ENCODE measurements around the gene NLRC5.

NLRC5 gene

DNA sequence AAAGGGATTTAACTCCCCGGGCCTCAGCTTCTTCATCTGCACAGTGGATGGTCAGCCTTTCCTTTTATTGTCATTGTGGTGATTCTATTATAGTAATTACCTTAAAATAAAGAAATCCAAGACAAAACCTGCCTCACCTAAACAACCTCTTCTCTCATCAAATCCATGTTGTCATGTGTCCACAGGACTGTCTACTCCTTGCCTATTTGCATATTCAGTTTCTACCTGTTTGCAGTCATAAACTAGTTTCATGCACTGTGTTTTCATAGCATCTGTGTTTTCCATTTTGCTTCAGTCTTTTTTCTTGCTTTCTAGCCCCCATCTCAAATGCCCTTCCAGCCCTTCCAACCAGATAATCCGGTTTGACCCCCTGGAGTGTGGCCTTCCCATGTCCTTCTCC is 58.7 kb downstream of the NLRC5 start:
- no peak overlapping the region for H3K27ac ChIP-seq
- TF ChIP-seq, protein P1, sequence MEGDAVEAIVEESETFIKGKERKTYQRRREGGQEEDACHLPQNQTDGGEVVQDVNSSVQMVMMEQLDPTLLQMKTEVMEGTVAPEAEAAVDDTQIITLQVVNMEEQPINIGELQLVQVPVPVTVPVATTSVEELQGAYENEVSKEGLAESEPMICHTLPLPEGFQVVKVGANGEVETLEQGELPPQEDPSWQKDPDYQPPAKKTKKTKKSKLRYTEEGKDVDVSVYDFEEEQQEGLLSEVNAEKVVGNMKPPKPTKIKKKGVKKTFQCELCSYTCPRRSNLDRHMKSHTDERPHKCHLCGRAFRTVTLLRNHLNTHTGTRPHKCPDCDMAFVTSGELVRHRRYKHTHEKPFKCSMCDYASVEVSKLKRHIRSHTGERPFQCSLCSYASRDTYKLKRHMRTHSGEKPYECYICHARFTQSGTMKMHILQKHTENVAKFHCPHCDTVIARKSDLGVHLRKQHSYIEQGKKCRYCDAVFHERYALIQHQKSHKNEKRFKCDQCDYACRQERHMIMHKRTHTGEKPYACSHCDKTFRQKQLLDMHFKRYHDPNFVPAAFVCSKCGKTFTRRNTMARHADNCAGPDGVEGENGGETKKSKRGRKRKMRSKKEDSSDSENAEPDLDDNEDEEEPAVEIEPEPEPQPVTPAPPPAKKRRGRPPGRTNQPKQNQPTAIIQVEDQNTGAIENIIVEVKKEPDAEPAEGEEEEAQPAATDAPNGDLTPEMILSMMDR (conservative IDR thresholded peaks at IDR 0.05) = no peak

GRCh38 chr16:57049678-57050077 is 60.3 kb downstream of the NLRC5 start:
- H3K27ac ChIP-seq = no peak overlapping the region
- TF ChIP-seq, protein P1 (conservative IDR thresholded peaks at IDR 0.05) = no peak

DNA sequence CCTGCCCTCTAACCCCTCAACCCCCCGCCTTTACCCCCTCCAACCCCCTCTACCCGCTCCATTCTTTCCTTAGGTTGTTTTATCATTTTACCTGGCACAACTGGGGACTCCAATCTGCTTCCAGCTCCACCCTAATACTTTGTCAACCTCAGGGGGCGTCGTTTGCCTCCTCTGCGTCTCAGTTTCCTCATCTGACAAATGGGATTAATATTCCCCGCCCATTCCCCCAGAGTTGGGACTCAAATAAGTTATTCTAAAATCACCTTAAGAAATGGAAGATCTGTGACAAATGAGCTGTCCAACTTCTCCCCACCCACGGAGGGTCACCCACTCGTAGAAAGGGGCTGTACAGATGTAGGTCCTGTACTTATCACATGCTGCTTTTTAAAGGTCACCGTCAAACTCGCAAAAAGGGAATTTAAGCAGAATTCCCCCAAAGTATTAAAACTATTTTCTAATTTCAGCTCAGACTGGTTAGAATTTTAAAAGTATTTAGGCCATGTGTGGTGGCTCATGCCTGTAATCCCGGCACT is 62.4 kb downstream of the NLRC5 start:
- TF ChIP-seq, protein P1 (conservative IDR thresholded peaks at IDR 0.05) = no peak
- no peak overlapping the region for H3K27ac ChIP-seq

GRCh38 chr16:57053206-57053605 is 63.8 kb downstream of the NLRC5 start:
- no peak overlapping the region for H3K27ac ChIP-seq
- TF ChIP-seq, protein P1 (conservative IDR thresholded peaks at IDR 0.05) = no peak

DNA sequence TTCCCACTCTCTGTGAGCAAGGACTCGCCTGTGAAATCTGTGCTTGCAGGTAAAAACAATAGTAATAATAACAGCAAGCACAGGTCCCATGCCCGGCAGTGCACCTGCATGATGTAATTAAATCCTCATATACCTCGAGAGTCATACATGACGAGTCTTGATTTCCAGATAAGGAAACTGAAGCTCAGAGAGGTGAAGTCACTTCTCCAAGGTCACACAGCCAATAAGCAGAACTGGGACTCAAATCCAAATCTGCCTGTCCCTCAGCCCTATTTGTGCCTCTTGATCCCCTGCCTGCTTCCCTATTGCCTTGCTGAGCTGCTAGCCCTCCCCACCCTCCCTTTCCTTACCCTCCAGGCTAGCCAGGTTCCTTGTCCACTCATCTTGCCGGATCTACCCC is 65.0 kb downstream of the NLRC5 start:
- H3K27ac ChIP-seq = no peak overlapping the region
- TF ChIP-seq, protein P1 (conservative IDR thresholded peaks at IDR 0.05) = no peak

DNA sequence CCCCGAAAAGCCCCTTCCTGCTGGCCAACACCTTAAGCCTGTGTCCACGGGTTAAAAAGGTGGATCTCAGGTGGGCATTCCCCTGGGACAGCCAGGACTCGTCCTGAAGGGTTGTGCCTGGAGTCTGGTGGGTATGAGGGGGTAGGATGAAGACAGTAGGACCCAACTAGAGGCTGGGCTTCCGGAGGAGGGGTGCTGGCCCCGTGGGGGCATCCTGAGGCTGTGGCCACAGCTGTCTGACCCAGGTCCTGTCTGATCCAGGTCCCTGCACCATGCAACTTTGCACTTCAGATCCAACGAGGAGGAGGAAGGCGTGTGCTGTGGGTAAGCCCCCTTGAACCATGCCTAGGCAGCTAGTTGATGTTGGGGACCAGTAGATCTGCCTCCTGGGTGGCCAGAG is 65.4 kb downstream of the NLRC5 start:
- TF ChIP-seq, protein P1 (conservative IDR thresholded peaks at IDR 0.05) = no peak

GRCh38 chr16:57055671-57056070 is 66.3 kb downstream of the NLRC5 start:
- no peak overlapping the region for H3K27ac ChIP-seq
- TF ChIP-seq, protein P1 (conservative IDR thresholded peaks at IDR 0.05) = no peak

More for the DNA sequence above, 65.4 kb downstream of the NLRC5 start:
- no peak overlapping the region for H3K27ac ChIP-seq
